ENCODE measurements around the gene ATM.
"Not testable (repeated sequence)": the region's sequence is repeated elsewhere in the genome, so short reads cannot be mapped to it uniquely, and the experiment has no call there.

ATM gene

DNA sequence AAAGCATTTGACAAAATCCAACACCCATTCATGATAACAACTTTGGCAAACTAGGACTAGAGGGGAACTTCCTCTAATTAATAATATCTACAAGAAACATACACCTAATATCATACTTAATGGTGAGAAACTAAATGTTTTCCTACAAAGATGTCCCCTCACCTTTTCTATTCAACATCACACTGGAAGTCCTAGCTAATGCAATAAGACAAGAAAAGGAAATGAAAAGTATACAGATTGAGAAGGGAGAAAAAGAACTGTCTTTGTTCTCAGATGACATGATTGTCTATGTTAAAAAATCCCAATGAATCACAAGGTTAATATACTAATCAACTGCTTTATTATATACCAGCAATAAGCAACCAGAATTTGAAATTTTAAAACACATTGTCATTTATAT is 192.1 kb downstream of the ATM start:
- H3K27ac ChIP-seq: no peak overlapping the region
- CTCF ChIA-PET: no interaction called here
- POLR2A ChIA-PET (ENCODE audit: low non-redundant PET): no interaction called here
- TF ChIP-seq, protein P1, sequence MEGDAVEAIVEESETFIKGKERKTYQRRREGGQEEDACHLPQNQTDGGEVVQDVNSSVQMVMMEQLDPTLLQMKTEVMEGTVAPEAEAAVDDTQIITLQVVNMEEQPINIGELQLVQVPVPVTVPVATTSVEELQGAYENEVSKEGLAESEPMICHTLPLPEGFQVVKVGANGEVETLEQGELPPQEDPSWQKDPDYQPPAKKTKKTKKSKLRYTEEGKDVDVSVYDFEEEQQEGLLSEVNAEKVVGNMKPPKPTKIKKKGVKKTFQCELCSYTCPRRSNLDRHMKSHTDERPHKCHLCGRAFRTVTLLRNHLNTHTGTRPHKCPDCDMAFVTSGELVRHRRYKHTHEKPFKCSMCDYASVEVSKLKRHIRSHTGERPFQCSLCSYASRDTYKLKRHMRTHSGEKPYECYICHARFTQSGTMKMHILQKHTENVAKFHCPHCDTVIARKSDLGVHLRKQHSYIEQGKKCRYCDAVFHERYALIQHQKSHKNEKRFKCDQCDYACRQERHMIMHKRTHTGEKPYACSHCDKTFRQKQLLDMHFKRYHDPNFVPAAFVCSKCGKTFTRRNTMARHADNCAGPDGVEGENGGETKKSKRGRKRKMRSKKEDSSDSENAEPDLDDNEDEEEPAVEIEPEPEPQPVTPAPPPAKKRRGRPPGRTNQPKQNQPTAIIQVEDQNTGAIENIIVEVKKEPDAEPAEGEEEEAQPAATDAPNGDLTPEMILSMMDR (conservative IDR thresholded peaks at IDR 0.05; ENCODE audit: low read depth): no peak
- DNase-seq (ENCODE audit: low spot score): no peak

DNA sequence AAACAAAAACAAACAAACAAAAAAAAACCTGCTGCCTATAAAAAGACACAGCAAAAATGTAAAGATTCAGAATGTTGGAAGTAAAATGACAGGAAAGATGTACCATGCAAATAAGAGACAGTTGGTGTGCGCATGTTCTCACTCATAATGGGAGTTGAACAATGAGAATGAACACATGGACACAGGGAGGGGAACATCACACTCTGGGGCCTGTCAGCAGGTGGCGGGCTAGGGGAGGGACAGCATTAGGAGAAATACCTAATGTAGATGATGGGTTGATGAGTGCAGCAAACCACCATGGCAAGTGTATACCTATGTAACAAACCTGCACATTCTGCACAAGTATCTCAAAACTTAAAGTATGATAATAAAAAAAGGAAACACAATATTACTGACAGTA is 194.7 kb downstream of the ATM start:
- POLR2A ChIA-PET (ENCODE audit: low non-redundant PET); H3K27ac ChIP-seq; CTCF ChIA-PET: not testable (repeated sequence)
- DNase-seq (ENCODE audit: low spot score): peak; percentile 6
